KOPT-K1 (cell line): ENCODE measurements around the gene PSG4.
"Not testable (repeated sequence)": the region's sequence is repeated elsewhere in the genome, so short reads cannot be mapped to it uniquely, and the experiment has no call there.

Experiments
- H3K27ac ChIP-seq: fragments of 200-600 bp; sonication (generic); 2 replicates; pipeline ENCODE4 v1.5.1; 2016; ENCODE audit warnings: antibody characterized with exemption, mild to moderate bottlenecking, low read depth, low read length; ENCODE audit not compliant: poor library complexity, severe bottlenecking
- H3K36me3 ChIP-seq: fragments of 200-600 bp; sonication (generic); 2 replicates; pipeline ENCODE4 v1.5.1; 2017; ENCODE audit warnings: antibody characterized with exemption, mild to moderate bottlenecking, low read length, moderate library complexity; ENCODE audit not compliant: insufficient read depth
- H3K9me3 ChIP-seq: fragments of 200-600 bp; sonication (generic); 2 replicates; pipeline ENCODE4 v1.5.1; 2017; ENCODE audit warnings: antibody characterized with exemption, low read length, mild to moderate bottlenecking; ENCODE audit not compliant: insufficient read depth, poor library complexity, severe bottlenecking

Gene PSG4

GRCh38 chr19:43215881-43216280 lies 10.4 kb upstream of the PSG4 start:
- not testable (repeated sequence) for H3K27ac ChIP-seq, H3K9me3 ChIP-seq

DNA sequence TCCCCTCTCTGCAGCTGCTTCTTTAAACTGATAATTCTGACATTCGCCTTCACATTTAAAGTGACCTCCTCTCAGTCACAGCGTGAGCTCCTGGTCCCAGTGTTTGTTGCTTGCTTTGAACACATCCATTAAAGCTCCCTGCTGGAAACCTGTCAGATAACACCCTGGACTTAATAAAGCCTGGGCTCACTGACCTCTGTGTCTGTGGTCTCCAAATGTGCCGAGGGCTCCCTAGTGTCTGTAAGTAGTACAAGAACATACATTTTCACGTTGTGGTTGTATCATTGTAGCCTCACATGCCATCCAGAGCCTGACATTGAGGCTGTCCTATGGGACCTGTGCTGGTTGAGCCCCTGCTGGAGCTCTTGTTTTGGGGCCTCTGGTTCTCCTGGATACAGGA lies 2.6 kb upstream of the PSG4 start:
- H3K9me3 ChIP-seq: no peaks in the 10 kb centered on the region
- H3K27ac ChIP-seq: no peak overlapping the region
- no peaks in the 10 kb centered on the region for H3K36me3 ChIP-seq

More at GRCh38 chr19:43215881-43216280, 10.4 kb upstream of the PSG4 start:
- not testable (repeated sequence) for H3K36me3 ChIP-seq

- H3K9me3 ChIP-seq, H3K36me3 ChIP-seq, H3K27ac ChIP-seq: not testable (repeated sequence)
Measured at GRCh38 chr19:43207174-43207573, 1.7 kb upstream of the PSG4 start.

DNA sequence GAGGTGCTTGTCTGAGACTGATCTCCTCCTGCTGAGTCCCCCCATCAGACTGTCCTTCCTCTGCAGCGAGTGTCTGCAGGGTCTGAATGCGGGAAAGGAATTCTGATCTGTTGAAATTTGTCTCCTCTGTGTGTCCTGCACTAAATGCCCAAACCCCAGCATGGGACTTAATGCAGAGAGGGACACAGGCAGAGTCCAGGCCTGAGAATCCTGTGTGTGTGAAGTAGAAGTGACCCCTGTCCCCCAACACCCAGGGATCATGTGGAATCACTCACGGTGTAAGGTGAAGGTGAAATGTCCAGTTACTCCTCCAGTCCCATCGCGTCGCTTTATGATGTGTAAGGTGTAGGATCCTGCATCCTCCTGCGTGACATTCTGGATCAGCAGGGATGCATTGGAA lies 1.8 kb downstream of the PSG4 start:
- not testable (repeated sequence) for H3K9me3 ChIP-seq, H3K36me3 ChIP-seq, H3K27ac ChIP-seq

DNA sequence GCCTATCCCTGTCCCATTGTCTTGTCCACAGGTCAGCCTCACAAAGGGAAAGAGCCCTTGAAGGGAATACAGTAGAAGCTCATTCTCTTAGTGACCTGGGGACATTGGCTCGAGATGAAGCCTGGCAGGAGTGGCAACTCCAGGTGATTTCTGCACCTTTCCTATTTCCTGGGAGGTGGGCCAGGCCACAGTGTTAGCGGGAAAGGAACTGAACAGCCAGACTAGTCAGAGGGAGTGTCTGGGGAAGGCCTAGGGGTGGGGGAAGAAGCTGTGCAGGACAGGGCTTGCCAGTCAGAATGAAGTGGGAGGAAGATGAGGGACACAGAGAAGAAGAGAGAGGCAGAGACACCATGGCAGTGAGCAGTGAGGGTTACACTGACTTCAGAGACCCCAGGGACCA lies 3.5 kb downstream of the PSG4 start:
- H3K27ac ChIP-seq, H3K36me3 ChIP-seq, H3K9me3 ChIP-seq: not testable (repeated sequence)

DNA sequence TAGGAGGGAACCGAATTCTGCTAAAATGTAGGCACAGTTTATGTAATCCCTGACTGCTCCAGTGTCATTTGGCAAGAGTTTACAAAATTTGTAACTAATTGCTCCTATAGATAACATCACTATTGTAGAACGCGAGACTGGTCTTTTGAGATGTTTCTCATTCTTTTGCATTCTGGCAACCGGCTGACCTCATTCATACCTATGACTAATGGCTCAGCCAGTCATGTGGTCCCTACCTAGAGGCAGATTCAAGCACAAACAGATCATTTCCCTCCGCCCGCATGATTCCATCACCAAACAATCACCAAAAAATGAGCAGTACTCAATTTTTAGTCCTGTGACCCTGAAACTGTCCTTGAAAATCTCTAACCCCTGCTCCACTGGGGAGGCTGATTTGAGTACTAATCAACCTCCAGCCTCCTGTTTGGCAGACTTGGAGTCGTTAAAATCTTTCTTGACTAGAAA lies 4.1 kb downstream of the PSG4 start:
- H3K36me3 ChIP-seq, H3K27ac ChIP-seq: not testable (repeated sequence)

DNA sequence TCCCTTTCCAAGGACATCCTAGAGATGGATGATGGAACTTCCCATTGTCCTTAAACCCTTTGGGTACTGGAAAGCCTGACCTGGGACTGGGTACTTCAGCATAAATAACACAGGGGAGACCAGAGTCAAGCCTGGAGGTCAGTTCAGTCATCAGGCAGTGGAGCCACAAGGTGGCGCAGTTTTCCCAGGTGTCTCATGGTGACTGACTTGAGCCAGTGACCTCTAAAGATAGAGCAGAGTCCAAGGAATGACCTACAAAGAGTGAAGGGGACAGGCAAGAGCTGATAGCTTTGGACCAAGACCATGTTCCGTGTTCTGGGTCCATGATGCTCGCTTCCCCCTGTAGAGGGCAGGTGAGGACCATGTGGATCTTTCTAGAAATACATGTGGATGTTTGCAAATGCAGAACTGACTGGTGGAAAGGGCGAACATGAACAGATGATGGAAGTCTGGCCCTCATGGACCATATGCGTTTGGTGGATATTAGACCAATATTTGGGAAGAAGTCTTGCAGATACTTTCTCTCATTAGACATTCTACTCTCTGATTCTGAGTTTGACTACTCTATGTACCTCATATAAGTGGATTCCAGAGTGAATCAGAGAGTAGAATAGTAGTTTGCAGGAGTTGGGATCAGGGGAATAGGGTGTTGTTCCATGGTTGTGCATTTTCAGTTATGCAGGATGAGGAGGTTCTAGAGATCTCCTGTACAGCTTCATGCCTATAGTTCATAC lies 6.6 kb downstream of the PSG4 start:
- H3K27ac ChIP-seq, H3K9me3 ChIP-seq, H3K36me3 ChIP-seq: not testable (repeated sequence)

More for the DNA sequence above, 4.1 kb downstream of the PSG4 start:
- H3K9me3 ChIP-seq: not testable (repeated sequence)

DNA sequence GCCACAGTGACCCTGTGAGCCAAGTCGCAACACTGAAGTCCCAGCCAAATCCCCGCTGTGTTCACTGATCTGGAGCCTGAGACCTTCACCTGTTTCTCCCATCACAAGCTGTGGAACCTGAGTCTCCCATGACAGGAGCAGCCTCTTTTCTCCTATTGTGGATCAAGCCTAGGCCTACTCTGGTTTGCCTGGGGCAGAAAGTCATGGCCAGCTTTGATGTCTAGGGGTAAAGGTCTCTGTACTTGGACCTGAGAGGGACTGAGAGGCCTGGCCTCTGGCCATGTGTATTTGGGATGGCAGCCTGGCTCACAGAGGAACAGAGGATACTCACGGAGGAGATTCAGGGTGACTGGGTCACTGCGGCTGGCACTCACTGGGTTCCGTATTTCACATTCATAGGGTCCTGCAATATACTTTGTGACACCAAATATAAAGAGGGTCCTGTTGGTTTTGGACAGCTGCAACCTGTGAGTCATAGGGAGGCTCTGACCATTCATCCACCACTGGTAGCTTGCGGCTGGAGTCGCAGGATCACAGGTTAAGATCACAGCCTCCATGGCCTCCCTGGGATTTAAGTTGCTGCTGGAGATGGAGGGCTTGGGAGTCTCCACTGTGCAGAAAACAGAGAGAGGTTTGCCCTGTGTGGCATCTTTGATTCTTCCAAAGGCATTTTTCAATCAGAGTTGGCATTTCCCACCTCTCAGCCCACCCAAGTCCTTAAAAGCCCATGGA lies 7.6 kb downstream of the PSG4 start:
- not testable (repeated sequence) for H3K36me3 ChIP-seq, H3K27ac ChIP-seq, H3K9me3 ChIP-seq

GRCh38 chr19:43194397-43194796 lies 11.0 kb downstream of the PSG4 start:
- not testable (repeated sequence) for H3K27ac ChIP-seq, H3K9me3 ChIP-seq, H3K36me3 ChIP-seq

DNA sequence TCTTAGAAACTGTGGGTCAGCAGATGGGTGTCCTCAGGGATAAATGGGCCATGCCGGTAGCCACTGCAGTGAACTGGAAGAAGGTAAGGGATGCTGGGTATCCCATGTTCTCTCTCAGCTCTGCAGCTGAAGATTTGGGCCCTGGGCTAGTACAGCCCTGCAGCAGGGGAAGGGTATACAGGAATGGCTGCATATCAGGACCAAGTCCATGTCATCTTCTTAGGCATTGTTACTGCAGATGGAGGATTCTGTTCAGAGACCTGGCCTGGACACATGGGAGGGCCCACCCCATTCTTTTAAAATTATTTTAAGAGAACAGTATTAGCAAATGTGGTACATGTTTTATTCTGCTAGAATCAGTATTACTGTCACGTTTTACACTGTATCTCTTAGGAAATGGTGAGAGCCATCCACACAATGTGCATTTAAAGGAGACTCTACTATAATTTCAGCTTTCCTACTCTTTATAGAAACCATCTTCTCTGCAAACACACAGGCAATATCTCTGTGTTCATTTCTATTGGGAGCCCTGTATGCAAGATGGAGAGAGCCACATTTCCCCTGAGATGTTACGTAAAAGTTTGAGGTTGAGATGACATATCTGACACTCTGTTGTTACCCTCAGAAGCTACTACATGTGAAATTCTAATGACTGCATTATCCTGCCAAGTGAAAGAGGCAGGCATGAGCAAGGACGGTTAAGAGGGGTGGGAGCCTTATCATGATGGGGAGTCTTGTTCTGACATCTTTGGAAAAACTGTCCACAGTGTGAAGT lies 12.9 kb downstream of the PSG4 start:
- not testable (repeated sequence) for H3K36me3 ChIP-seq, H3K27ac ChIP-seq, H3K9me3 ChIP-seq

GRCh38 chr19:43188092-43188491 lies 17.3 kb downstream of the PSG4 start:
- H3K27ac ChIP-seq, H3K36me3 ChIP-seq, H3K9me3 ChIP-seq: not testable (repeated sequence)

- not testable (repeated sequence) for H3K9me3 ChIP-seq, H3K36me3 ChIP-seq, H3K27ac ChIP-seq
Measured at GRCh38 chr19:43186311-43186935, 19.0 kb downstream of the PSG4 start, which contains the start of gene PSG5. TSS of gene PSG5 (minus strand) at chr19:43186536. CDS start at chr19:43186405, 131 bp downstream.

DNA sequence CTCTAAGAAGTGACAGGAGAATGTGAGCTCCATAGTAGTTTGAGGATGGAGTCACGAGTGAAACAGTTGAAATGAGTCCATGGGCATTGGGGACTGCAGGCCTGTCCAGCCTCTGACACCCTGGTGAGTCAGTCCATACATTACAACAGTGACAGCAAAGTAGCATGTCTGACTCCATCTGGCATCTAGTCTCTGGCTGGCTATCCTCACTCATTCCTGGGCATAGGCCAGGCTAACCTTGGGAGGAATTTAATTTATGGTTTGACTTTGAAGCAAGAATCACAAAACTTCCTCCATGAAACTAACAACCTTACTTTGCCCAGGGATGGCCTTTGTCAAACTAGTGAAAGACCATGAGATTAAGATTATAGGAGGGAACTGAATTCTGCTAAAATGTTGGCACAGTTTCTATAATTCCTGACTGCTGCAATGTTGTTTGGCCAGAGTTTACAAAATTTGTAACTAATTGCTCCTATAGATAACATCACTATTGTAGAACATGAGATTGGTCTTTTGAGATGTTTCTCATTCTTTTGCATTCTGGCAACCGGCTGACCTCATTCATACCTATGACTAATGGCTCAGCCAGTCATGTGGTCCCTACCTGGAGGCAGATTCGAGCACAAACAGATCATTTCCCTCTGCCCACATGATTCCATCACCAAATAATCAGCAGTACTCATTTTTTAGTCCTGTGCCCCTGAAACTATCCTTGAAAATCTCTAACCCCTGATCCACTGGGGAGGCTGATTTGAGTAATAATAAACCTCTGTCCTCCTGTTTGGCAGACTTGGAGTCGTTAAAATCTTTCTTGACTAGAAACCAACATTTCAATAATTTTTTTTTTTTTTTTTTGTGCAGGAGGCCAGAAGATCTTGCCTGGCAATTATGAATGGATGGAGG lies 23.3 kb downstream of the PSG4 start:
- not testable (repeated sequence) for H3K9me3 ChIP-seq, H3K27ac ChIP-seq, H3K36me3 ChIP-seq

GRCh38 chr19:43179569-43180147 lies 25.8 kb downstream of the PSG4 start:
- H3K36me3 ChIP-seq, H3K9me3 ChIP-seq, H3K27ac ChIP-seq: not testable (repeated sequence)
